Activated naive CD8-positive, alpha-beta T cell treated with anti-CD3 and anti-CD28 coated beads for 36 hours (primary cell): ENCODE results near the gene FRG2C. TPM values are rescaled to one million over a fixed set of nuclear protein-coding genes. Genes with fewer than 3 reads are reported as not detected.

Experiments
- total RNA-seq, 2 experiments: library from RNA; stranded (reverse); gene quantifications; one replicate each; pipeline ENCODE4 v1.2.3, GENCODE V29; 2021

FRG2C gene
- total RNA-seq, 2 experiments from 2014 or later: not detected

Other genes with a start within 250 kb of the FRG2C start
- gene ZNF717, start 121.2 kb downstream of the FRG2C start, total RNA-seq: 10 to 100 TPM in 1 of 2 experiments, 1 to 10 TPM in 1; 9.3 to 10.0 TPM